Kidney epithelial cell (primary cell): ENCODE data around the gene C10orf90. TPM values are rescaled to one million over a fixed set of nuclear protein-coding genes. Genes with fewer than 3 reads are reported as not detected.
"Not testable (repeated sequence)": the region's sequence is repeated elsewhere in the genome, so short reads cannot be mapped to it uniquely, and the experiment has no call there.

Experiments used
- DNase-seq: peaks from one replicate; pipeline ENCODE4 v3.0.0-alpha.2; 2010; ENCODE audit warnings: low read depth
- H3K27me3 ChIP-seq: 2 replicates; pipeline ENCODE4 v1.6.0; 2011; ENCODE audit warnings: low read length; ENCODE audit not compliant: control insufficient read depth, insufficient read depth
- H3K36me3 ChIP-seq: 2 replicates; pipeline ENCODE4 v1.5.1; 2011; ENCODE audit warnings: low read length; ENCODE audit not compliant: control insufficient read depth, insufficient read depth
- H3K4me3 ChIP-seq: 2 replicates; pipeline ENCODE4 v1.5.1; 2011; ENCODE audit warnings: low read depth, mild to moderate bottlenecking, control low read depth, low read length
- CTCF ChIP-seq: IDR thresholded peaks from 2 replicates; pipeline ENCODE4 v1.5.1; 2011; ENCODE audit warnings: mild to moderate bottlenecking, moderate library complexity, low read length, control low read depth, inconsistent platforms; ENCODE audit not compliant: insufficient read depth, poor library complexity, severe bottlenecking
- total RNA-seq: library from RNA; depleted of rRNA; stranded (reverse); fragments of >200 nt; gene quantifications from 2 replicates; pipeline ENCODE4 v1.2.3, GENCODE V29; 2015

Gene C10orf90
- total RNA-seq, 1 donor from 2014 or later, result not detected

- Histone ChIP-seq H3K36me3 (no peaks in the 10 kb centered on the region), H3K27me3 (no peaks in the 10 kb centered on the region), H3K4me3 (peak overlapping the region; percentile 56)
- TF ChIP-seq CTCF, result peak; percentile 86
- no peak for DNase-seq
Measured at GRCh38 chr10:126387041-126387921, 283.2 kb downstream of the C10orf90 start.

GRCh38 chr10:126384269-126384873, 286.1 kb downstream of the C10orf90 start:
- TF ChIP-seq CTCF, result no peak
- peak; percentile 69 for DNase-seq
- Histone ChIP-seq H3K27me3 (no peaks in the 10 kb centered on the region), H3K4me3 (no peak overlapping the region), H3K36me3 (no peaks in the 10 kb centered on the region)

GRCh38 chr10:126380352-126381076, 290.0 kb downstream of the C10orf90 start:
- no peaks in the 10 kb centered on the region for H3K36me3 ChIP-seq
- TF ChIP-seq CTCF, result no peak
- H3K27me3 ChIP-seq, result no peaks in the 10 kb centered on the region
- DNase-seq, result no peak
- H3K4me3 ChIP-seq, result no peak overlapping the region

- DNase-seq, H3K36me3 ChIP-seq, H3K27me3 ChIP-seq, H3K4me3 ChIP-seq: not testable (repeated sequence)
Measured at GRCh38 chr10:126379166-126379565, 291.3 kb downstream of the C10orf90 start.

GRCh38 chr10:126376956-126377355, 293.5 kb downstream of the C10orf90 start:
- DNase-seq, result peak; percentile 63
- H3K36me3 ChIP-seq, result no peaks in the 10 kb centered on the region
- TF ChIP-seq CTCF, result no peak
- no peaks in the 10 kb centered on the region for H3K27me3 ChIP-seq
- no peak overlapping the region for H3K4me3 ChIP-seq

- no peak for TF ChIP-seq CTCF
- no peak for DNase-seq
- H3K36me3 ChIP-seq, result no peaks in the 10 kb centered on the region
- no peak overlapping the region for H3K4me3 ChIP-seq
- no peaks in the 10 kb centered on the region for H3K27me3 ChIP-seq
Measured at GRCh38 chr10:126375926-126376554, 294.5 kb downstream of the C10orf90 start.
